HuH-7.5 (cell line): ENCODE data around the gene OLFM1.
"Not testable (repeated sequence)": the region's sequence is repeated elsewhere in the genome, so short reads cannot be mapped to it uniquely, and the experiment has no call there.

Experiments used
- DNase-seq: peaks from one replicate; pipeline ENCODE4 v3.0.0; 2011; ENCODE audit warnings: low spot score

The OLFM1 gene

GRCh38 chr9:135060461-135061116 lies 26.9 kb upstream of the OLFM1 start:
- DNase-seq, result no peak

GRCh38 chr9:135061441-135061840 lies 26.0 kb upstream of the OLFM1 start:
- no peak for DNase-seq

DNA sequence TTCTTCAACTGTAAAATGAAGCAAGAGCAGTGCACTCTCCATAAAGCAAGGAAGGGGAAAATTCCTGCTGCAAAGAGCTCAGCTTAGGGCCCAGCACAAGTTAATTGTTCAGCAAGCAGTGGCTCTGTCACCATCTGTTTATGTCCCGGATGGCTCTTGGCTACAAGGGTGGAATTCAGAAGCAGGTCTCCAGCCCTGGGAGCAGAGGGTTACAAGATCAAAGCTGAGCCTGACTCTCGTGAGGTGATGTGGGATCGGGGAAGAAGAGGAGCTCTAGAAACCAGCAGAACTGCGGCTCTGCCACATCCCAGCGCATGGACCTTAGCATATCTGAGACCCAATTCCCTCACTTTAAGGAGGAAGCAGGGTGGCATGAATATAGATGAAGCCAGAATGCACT lies 25.2 kb upstream of the OLFM1 start:
- no peak for DNase-seq

DNA sequence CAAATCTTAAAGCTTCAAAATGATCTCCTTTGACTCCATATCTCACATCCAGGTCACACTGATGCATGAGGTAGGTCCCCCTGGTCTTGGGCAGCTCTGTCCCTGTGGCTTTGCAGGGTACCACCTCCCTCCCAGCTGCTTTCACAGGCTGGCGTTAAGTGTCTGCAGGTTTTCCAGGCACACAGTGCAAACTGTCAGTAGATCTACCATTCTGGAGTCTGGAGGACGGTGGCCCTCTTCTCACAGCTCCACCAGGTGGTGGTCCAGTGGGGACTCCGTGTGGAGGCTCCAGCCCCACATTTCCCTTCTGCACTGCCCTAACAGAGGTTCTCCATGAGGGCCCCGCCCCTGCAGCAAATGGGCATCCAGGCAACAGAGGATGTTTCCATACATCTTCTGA lies 24.0 kb upstream of the OLFM1 start:
- not testable (repeated sequence) for DNase-seq

DNA sequence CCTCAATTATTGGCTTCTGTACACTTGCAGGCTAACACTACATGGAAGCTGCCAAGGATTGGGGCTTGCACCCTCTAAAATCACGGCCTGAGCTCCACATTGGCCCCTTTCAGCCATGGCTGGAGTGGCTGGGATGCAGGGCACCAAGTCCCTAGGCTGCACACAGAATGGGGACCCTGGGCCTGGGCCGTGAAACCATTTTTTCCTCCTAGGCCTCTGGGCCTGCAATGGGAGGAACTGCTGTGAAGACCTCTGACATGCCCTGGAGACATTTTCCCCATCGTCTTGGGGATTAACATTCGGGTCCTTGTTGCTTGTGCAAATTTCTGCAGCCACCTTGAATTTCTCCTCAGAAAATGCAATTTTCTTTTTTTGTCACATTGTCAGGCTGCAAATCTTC lies 23.6 kb upstream of the OLFM1 start:
- not testable (repeated sequence) for DNase-seq

GRCh38 chr9:135065151-135065550 lies 22.3 kb upstream of the OLFM1 start:
- no peak for DNase-seq

GRCh38 chr9:135065804-135066203 lies 21.7 kb upstream of the OLFM1 start:
- DNase-seq, result no peak

- no peak for DNase-seq
Measured at GRCh38 chr9:135066291-135066690, 21.2 kb upstream of the OLFM1 start.

GRCh38 chr9:135067096-135067710 lies 20.3 kb upstream of the OLFM1 start:
- no peak for DNase-seq

DNA sequence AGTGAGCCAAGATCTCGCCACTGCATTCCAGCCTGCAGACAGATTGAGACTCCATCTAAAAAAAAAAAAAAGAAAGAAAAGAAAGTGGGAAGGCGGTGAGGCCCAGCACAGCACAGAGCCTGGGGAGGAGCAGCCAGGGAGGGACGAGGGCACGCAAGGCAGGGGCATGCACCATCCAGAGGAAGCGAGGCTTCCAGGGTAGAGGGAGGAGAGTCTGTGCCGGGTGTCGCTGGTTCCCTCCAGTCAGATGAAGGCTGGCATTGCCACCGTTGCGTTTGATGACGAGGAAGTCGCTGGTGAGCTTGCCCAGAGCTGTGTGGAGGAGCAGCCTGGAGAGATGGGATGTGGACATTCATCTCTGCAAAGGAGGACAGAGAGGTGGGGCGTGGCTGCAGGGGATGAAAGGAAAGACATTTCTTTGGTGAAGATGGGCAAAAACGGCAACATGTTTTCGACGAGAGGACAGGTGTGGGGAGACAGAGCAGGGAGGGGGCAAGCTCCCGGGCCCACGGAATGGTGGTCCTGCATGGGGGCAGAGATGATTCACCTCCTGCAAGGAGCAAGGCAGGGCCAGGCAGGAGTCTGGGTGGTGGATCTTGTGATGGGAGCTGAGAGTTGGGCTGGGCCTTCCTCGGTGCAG lies 18.6 kb upstream of the OLFM1 start:
- no peak for DNase-seq

- no peak for DNase-seq
Measured at GRCh38 chr9:135069558-135070197, 17.8 kb upstream of the OLFM1 start.

DNA sequence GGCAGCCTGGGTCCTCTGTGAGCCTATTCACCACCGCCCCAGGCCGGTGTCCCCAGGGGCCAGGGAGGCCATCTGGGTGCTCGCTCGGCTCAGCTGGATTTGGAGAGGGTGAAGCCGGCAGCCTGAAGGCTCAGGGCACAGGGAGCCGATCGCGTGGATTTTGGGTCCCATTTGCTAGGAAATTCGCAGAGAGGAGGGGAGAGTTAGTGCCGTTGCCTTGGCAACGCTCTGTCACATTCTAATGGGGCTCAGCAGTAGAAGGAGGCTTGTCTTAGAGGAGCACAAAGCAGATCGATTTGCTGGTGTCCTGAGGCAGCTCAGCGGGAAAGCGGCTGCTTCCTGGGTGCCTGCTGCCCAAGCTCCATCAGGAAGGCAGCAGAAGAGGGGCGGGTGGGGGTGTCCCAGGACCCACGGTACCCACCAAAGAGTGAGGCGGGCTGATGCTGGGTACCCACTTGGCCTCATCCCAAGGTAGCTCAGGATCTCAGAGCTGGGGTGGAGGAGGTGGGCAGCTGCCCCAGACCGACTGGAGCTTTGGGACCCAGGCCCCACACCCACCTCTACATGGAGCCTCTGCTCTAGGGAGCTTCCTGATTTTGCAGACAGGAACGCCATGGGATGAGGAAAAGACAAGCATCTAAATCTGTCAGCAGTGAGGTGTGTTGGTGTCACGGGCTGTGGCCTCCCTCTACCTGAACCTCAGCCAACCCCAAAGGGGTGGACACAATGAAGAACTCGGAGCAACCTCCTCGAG lies 17.1 kb upstream of the OLFM1 start:
- DNase-seq, result no peak

DNA sequence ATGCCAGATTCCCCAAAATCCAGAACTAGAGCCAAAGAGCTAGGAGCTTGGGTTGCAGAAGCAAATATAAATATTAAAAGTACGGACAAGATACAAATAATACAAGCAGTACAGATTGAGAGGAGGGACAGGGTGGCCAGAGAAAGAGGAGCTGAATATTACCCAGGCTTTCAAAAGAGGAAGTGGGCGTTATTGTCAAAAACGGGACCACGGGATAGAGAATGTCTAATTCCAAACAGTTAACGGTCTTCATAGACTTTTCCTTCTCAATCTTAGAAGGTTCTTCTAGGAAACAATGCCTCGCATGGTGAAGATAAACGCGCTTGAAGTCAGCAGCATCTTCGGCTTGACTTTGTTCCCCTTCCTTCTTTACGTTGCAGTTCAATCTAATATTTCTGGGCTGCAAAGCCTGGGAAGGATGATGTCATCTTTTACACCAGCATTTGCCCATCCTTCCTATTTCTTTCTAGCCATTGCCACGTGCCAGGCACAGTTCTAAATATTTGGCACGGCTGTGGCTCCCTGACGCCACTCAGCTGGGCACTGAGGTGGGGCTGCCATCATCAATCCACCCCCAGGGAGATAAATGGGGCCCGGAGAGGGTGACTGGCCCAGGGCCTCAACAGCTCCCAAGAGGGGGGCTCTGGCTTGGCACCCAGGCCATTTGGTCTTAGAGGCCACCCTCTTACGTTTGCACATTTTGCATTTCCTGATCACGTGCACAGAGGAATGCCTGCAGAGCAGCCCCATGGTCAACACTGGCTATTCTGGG lies 16.3 kb upstream of the OLFM1 start:
- no peak for DNase-seq

DNA sequence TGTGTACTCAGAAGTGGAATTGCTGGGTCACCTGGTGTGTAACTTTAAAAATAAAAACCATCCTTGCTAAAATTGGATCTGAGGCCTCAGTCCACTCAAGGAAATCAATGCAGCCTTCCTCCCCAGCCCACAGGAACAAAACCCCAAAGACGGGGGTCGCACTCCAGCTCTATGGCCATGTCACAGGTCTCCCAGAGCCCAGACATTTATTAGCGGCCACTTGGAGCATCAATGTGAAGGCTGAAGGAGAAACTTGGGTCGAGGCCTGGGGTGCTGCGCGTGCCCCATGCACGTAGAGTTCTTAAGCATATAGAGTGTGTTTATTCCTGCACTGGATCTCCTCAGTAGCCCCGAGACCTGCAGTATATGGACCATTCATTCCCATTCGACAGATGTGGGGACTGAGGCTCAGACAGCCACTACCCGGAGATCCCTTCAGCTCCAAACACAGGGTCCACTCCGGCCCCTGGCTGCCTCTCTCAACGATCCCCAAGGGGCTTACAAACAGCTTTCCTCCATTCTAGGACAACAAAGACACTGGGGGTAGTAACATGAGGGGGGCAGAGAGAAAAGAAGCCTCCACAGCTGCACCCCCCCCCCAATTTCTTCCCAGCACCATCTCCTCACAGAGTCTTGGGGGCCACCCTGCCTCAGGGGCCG lies 14.3 kb upstream of the OLFM1 start:
- DNase-seq, result no peak

GRCh38 chr9:135073741-135074305 lies 13.6 kb upstream of the OLFM1 start:
- no peak for DNase-seq

DNA sequence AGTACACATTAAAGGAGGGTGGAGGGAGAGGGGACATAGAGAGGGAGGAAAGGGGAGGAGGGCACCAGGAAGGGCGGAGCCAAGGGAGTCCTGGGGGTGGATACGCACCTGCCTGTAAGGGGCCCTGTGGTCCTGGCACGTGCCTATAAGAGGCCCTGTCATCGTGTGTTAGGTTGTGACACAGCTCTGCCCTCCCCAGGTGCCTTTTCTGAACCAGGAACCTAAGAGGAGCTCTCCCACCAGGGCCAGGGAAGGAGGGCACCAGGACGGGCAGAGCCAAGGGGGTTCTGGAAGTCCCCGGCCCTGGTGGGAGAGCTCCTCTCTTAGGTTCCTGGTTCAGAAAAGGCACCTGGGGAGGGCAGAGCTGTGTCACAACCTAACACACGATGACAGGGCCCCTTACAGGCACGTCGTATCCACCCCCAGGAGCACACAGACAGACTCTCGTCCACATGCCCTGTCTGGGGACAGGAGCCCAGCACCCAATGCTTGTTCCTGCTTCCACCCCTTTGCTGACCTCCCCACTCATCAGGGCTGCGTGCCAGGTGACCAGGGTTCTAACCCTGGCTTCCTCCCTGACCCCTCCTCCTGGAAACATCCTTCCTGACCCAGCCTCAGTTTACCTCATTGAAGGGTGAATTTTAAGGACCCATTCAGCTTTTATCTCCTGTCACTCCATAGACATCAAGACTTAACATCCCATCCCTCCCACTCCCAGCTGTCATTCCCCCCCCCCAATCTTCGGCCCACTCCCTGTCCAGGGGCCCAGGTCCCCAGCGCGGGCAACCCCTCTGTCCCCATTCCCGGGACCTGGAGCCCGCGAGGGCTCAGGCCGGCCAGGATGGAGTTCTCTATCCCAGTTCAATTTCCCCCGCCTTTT lies 12.9 kb upstream of the OLFM1 start:
- no peak for DNase-seq

DNA sequence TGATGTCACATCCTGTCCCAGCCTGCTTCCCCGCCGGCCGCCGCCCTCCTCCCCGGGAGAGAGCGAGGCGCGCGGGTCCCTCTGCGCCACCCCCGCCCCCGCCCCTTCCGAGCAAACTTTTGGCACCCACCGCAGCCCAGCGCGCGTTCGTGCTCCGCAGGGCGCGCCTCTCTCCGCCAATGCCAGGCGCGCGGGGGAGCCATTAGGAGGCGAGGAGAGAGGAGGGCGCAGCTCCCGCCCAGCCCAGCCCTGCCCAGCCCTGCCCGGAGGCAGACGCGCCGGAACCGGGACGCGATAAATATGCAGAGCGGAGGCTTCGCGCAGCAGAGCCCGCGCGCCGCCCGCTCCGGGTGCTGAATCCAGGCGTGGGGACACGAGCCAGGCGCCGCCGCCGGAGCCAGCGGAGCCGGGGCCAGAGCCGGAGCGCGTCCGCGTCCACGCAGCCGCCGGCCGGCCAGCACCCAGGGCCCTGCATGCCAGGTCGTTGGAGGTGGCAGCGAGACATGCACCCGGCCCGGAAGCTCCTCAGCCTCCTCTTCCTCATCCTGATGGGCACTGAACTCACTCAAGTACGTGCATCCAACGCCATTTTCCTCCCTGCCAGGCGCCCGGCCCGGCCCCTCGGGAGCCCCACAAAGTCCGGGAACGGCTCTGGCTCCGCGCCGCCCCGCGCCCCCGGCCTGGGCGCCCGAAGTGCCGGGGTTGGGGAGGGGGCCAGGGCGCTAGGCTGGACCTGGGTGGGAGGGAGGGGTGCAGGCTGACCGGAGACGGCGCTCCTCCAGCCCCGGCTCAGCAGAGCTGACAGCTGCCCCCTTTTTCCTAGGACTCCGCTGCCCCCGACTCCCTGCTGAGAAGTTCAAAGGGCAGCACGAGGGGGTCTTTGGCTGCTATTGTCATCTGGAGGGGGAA lies 12.0 kb upstream of the OLFM1 start:
- no peak for DNase-seq

DNA sequence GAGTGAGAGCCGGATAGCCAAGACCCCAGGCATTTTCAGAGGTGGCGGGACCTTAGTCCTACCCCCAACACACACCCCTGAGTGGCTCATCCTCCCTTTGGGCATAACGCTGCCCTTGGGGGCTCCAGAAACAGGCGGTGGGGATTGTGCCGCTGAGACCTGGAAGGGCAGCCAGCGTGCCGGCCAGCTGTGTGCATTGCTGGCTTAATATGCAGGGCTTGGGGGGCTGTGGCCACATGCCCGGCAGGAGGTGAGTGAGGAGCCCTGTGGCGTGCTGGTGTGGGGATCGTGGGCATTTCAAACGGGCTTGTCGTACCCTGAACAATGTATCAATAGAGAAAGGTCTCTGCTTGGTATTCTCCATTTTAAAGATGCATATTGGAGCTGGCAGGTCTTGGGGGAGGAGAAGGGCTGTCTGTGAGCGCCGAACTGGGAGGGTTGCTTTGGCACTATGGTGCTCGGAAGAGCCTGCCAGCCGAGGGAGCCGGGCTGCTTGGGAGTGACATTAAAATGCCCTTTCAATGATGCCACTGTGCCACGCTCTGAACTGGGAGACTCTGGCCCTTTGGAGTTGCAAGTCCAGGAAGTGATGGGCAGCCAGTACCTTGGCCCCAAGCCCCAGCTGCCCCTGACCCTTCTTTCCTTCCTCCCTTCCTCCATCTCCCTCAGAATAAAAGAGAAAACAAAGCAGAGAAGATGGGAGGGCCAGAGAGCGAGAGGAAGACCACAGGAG lies 11.2 kb upstream of the OLFM1 start:
- no peak for DNase-seq
